ENCODE data around the gene MSI2. TPM values are rescaled to one million over a fixed set of nuclear protein-coding genes. Genes with fewer than 3 reads are reported as not detected.

The MSI2 gene
- total RNA-seq, 4 donors from 2014 or later = 19.7 to 35.8 (median 22.4) TPM

DNA sequence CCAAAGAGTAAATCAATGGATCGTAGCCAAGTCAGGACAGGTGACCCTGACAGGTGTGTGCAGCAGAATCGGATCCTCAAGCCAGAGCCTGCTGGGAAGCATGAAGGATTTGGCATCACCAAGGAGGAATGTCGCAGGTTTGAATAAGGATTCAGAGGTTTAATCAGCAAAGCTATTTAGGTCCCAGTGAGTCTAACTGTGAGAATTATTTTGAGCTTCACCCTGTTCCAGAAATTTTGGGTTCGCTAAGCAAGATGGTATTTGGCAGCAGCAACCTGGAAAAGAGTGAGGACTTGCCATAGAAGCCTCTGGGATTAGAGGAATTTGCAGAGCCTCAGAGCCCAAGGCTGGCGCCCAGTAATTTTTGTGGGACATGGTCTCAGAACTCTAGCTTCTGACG is 315.7 kb downstream of the MSI2 start:
- H3K4me1 ChIP-seq = no peaks in the 10 kb centered on the region
- H3K27ac ChIP-seq = no peak overlapping the region
- WGBS = 75% methylated on average over 6 of the region's 6 CpGs
- no peak for DNase-seq (ENCODE audit: low spot score in 2 of 2)
- no peaks in the 10 kb centered on the region for H3K27me3 ChIP-seq
- TF ChIP-seq EP300 (IDR thresholded peaks at IDR 0.05) (no peak), POLR2A (IDR thresholded peaks at IDR 0.05) (no peak), POLR2AphosphoS5 (IDR thresholded peaks at IDR 0.05) (no peak)
- TF ChIP-seq, protein P1, sequence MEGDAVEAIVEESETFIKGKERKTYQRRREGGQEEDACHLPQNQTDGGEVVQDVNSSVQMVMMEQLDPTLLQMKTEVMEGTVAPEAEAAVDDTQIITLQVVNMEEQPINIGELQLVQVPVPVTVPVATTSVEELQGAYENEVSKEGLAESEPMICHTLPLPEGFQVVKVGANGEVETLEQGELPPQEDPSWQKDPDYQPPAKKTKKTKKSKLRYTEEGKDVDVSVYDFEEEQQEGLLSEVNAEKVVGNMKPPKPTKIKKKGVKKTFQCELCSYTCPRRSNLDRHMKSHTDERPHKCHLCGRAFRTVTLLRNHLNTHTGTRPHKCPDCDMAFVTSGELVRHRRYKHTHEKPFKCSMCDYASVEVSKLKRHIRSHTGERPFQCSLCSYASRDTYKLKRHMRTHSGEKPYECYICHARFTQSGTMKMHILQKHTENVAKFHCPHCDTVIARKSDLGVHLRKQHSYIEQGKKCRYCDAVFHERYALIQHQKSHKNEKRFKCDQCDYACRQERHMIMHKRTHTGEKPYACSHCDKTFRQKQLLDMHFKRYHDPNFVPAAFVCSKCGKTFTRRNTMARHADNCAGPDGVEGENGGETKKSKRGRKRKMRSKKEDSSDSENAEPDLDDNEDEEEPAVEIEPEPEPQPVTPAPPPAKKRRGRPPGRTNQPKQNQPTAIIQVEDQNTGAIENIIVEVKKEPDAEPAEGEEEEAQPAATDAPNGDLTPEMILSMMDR (IDR thresholded peaks at IDR 0.05) = no peak
- no peaks in the 10 kb centered on the region for H3K9me3 ChIP-seq
- H3K36me3 ChIP-seq = no peaks in the 10 kb centered on the region
- no peak overlapping the region for H3K4me3 ChIP-seq

DNA sequence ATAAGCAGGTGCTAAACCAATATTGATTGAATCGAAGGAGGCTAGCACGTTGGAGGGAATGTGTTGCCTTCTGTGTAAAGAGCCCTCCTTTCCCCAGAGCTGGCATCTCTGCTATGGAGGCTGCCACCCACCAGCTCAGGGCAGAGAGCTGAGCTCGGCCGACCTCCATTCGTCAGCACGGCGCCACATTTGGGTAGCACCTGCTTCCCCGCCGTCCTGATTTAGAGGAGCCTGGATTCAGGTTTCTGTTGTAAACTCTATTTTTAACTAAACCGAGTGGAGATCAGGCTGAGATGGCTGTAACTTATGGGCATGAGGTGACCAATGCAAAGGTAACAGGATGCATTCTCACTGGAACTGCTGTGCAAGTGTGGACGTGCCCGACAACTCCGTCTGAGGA is 316.3 kb downstream of the MSI2 start:
- DNase-seq (ENCODE audit: low spot score in 2 of 2) = no peak
- H3K27ac ChIP-seq = no peak overlapping the region
- no peaks in the 10 kb centered on the region for H3K27me3 ChIP-seq
- 92% methylated on average over 13 of the region's 13 CpGs for WGBS
- no peaks in the 10 kb centered on the region for H3K9me3 ChIP-seq
- H3K4me1 ChIP-seq = peaks cover 3% of the 10 kb centered on the region
- no peak overlapping the region for H3K4me3 ChIP-seq
- no peaks in the 10 kb centered on the region for H3K36me3 ChIP-seq
- TF ChIP-seq, protein P1 (IDR thresholded peaks at IDR 0.05) = no peak
- TF ChIP-seq POLR2A (IDR thresholded peaks at IDR 0.05) = no peak
- TF ChIP-seq EP300 (IDR thresholded peaks at IDR 0.05) = no peak
- no peak for TF ChIP-seq POLR2AphosphoS5 (IDR thresholded peaks at IDR 0.05)

DNA sequence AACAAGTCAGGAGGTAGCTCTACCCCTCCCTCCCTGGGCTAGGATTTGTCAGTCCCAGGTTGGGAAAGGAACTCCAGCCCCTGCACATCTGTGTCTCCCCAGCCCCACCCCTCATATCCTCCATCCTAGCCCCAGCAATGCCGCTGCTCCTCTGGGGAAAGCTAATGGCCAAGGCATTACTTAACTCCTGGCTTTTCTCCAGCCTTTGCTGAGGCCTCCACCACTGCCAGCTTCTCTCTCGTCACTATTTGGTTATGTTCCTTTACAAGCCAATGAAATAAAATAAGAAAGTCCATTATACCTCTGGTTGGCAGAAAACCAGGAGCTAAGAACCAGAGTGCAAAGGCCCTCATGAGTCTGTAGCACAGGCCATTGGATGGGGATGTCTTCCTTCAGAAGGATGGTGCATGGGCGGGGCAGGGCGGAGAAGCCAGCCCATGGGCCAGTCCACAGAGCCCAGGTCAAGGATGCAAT is 317.8 kb downstream of the MSI2 start:
- Histone ChIP-seq H3K36me3 (no peaks in the 10 kb centered on the region), H3K4me1 (peaks cover 14% of the 10 kb centered on the region), H3K4me3 (no peak overlapping the region), H3K27me3 (no peaks in the 10 kb centered on the region), H3K27ac (no peak overlapping the region), H3K9me3 (no peaks in the 10 kb centered on the region)
- TF ChIP-seq EP300 (IDR thresholded peaks at IDR 0.05) = no peak
- TF ChIP-seq, protein P1 (IDR thresholded peaks at IDR 0.05) = no peak
- no peak for TF ChIP-seq POLR2AphosphoS5 (IDR thresholded peaks at IDR 0.05)
- no peak for TF ChIP-seq POLR2A (IDR thresholded peaks at IDR 0.05)
- DNase-seq (ENCODE audit: low spot score in 2 of 2) = no peak
- WGBS = 74% methylated on average over 4 of the region's 4 CpGs

DNA sequence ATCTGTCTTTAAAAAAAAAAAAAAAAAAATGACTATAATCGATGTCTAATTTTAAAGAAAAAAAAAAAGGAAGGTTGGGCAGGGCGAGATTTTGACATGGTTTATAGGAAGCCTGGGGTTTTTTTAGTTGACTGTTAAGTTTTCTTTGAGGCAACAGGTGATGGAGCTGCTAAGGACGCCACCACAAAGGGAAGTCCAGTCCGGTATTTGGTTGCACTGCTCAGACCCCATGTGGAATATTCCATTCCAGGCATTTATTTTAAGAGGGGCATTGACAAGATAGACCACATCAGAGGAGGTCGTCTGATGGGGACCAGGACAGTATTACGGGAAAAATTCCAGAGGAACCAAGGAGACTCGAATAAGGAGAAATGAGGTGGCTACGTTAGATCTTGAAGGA is 320.4 kb downstream of the MSI2 start:
- Histone ChIP-seq H3K4me3 (no peak overlapping the region), H3K27me3 (no peaks in the 10 kb centered on the region), H3K36me3 (no peaks in the 10 kb centered on the region), H3K4me1 (peaks cover 14% of the 10 kb centered on the region), H3K27ac (no peak overlapping the region), H3K9me3 (no peaks in the 10 kb centered on the region)
- 91% methylated on average over 8 of the region's 8 CpGs for WGBS
- no peak for DNase-seq (ENCODE audit: low spot score in 2 of 2)
- TF ChIP-seq POLR2A (IDR thresholded peaks at IDR 0.05) = no peak
- TF ChIP-seq, protein P1 (IDR thresholded peaks at IDR 0.05) = no peak
- no peak for TF ChIP-seq POLR2AphosphoS5 (IDR thresholded peaks at IDR 0.05)
- no peak for TF ChIP-seq EP300 (IDR thresholded peaks at IDR 0.05)

DNA sequence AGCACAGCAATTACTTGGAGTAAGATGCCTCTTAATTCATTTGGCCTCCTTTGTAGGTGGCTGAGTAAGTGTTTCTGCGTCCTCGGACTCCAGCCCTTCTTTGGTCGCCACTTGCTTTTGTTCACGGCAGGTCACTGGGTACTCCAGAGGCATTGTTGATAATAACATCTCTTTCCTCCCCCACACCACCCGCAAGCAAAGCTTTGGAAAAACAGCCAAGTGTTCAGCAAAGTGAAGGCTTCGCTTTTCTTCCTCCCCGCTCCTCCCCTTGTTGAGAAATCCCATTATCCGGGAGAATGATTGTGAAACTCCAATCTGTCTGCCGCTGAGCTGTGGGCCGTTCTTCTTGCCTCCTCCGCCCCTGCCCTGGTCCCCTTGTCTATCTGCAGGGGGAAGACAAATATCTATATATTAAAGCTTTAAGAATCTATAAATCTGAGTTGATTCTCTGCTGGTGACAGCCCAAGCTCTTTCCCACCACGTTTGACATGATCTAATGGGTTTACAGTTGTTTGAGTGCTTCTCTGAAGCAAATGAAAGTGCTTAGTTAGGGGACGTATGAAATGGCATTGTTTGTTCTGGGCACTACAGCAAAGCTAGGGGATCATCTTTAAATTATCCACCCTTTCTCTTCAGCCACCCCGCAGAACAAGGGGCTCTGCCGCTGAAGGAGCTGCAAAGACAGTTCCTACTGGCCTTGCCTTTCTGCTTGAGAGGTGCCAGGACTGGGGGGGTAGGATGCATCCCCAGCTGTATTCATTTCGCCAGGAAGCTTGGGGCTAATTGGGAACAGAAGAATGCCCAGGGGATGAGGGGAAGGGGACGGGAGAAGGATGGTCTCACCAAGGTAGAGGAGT is 321.7 kb downstream of the MSI2 start:
- no peak overlapping the region for H3K27ac ChIP-seq
- TF ChIP-seq EP300 (IDR thresholded peaks at IDR 0.05) (no peak), POLR2A (IDR thresholded peaks at IDR 0.05) (no peak), POLR2AphosphoS5 (IDR thresholded peaks at IDR 0.05) (no peak)
- TF ChIP-seq, protein P1 (IDR thresholded peaks at IDR 0.05) = no peak
- peaks cover 14% of the 10 kb centered on the region for H3K4me1 ChIP-seq
- WGBS = 51% methylated on average over 17 of the region's 17 CpGs
- no peak for DNase-seq (ENCODE audit: low spot score in 2 of 2)
- H3K4me3 ChIP-seq = peak overlapping the region; percentile 30
- no peaks in the 10 kb centered on the region for H3K36me3 ChIP-seq
- H3K9me3 ChIP-seq = no peaks in the 10 kb centered on the region
- H3K27me3 ChIP-seq = no peaks in the 10 kb centered on the region

All from suprapubic skin (tissue), 4 donors.